Neural cell (in vitro differentiated cells): Measurements from ENCODE around the gene ANP32B. TPM values are rescaled to one million over a fixed set of nuclear protein-coding genes. Genes with fewer than 3 reads are reported as not detected.
A peak's percentile ranks its signal among the peaks of the same experiment; 100 is the strongest.

Experiments used
- H2AFZ ChIP-seq: fragments of 200-600, 300-800 bp; sonication (generic), shearing (Covaris generic); 2 replicates; pipeline ENCODE4 v1.6.0; 2014; ENCODE audit warnings: low read depth, mild to moderate bottlenecking, antibody characterized with exemption, low read length, moderate library complexity
- H3F3A ChIP-seq: fragments of 200-600 bp; shearing (Covaris generic); 2 replicates; pipeline ENCODE4 v1.6.1; 2016; ENCODE audit warnings: mild to moderate bottlenecking, moderate library complexity, mixed read lengths, antibody characterized with exemption, low read length; ENCODE audit not compliant: insufficient read depth, poor library complexity, severe bottlenecking
- H3K27ac ChIP-seq: fragments of 200-600, 300-800 bp; sonication (generic), shearing (Covaris generic); 2 replicates; pipeline ENCODE4 v1.5.1; 2014; ENCODE audit warnings: mild to moderate bottlenecking, low read length, moderate library complexity
- H3K27me3 ChIP-seq: fragments of 300-800, 200-600 bp; sonication (generic), shearing (Covaris generic); 2 replicates; pipeline ENCODE4 v1.6.0; 2014; ENCODE audit warnings: mild to moderate bottlenecking, low read depth, low read length, moderate library complexity; ENCODE audit not compliant: insufficient read depth
- H3K36me3 ChIP-seq: fragments of 300-800, 200-600 bp; sonication (generic), shearing (Covaris generic); 2 replicates; pipeline ENCODE4 v1.5.1; 2014; ENCODE audit warnings: mild to moderate bottlenecking, antibody characterized with exemption, low read length, moderate library complexity; ENCODE audit not compliant: insufficient read depth
- H3K4me2 ChIP-seq: fragments of 300-800, 200-600 bp; sonication (generic), shearing (Covaris generic); 2 replicates; pipeline ENCODE4 v1.6.0; 2014; ENCODE audit warnings: mild to moderate bottlenecking, low read length
- H3K4me3 ChIP-seq: fragments of 300-800, 200-600 bp; sonication (generic), shearing (Covaris generic); 2 replicates; pipeline ENCODE4 v1.5.1; 2014; ENCODE audit warnings: mild to moderate bottlenecking, low read length, moderate library complexity
- H3K79me2 ChIP-seq: fragments of 200-600 bp; shearing (Covaris generic); replicated peaks from 2 replicates; pipeline ENCODE4 v1.6.0; 2014; ENCODE audit warnings: mild to moderate bottlenecking, low read length, moderate library complexity; ENCODE audit not compliant: insufficient read depth
- H3K9ac ChIP-seq: fragments of 300-800, 200-600 bp; sonication (generic), shearing (Covaris generic); 2 replicates; pipeline ENCODE4 v1.6.1; 2016; ENCODE audit warnings: mild to moderate bottlenecking, low read length, mixed read lengths
- H3K9me2 ChIP-seq: fragments of 200-600 bp; shearing (Covaris generic); 2 replicates; pipeline ENCODE4 v1.6.1; 2016; ENCODE audit warnings: mild to moderate bottlenecking, low read length, mixed read lengths; ENCODE audit not compliant: insufficient read depth
- H3K9me3 ChIP-seq: fragments of 200-600, 300-800 bp; sonication (generic), shearing (Covaris generic); 2 replicates; pipeline ENCODE4 v1.6.1; 2016; ENCODE audit warnings: mild to moderate bottlenecking, mixed run types, low read length, moderate library complexity, mixed read lengths
- H4K20me1 ChIP-seq: fragments of 200-600 bp; shearing (Covaris generic); 2 replicates; pipeline ENCODE4 v1.6.1; 2016; ENCODE audit warnings: mild to moderate bottlenecking, mixed run types; ENCODE audit not compliant: insufficient read depth
- EP300 ChIP-seq: fragments of 450-650 bp; conservative IDR thresholded peaks from 2 replicates; pipeline ENCODE4 v1.6.1; 2014; ENCODE audit warnings: antibody characterized with exemption, mild to moderate bottlenecking, moderate library complexity; ENCODE audit not compliant: poor library complexity, severe bottlenecking
- EZH2 ChIP-seq: fragments of 200-600, 300-800 bp; shearing (Covaris generic), sonication (generic); IDR thresholded peaks from 2 replicates; pipeline ENCODE4 v1.6.1; 2014; ENCODE audit warnings: antibody characterized with exemption, low read length, borderline replicate concordance, mild to moderate bottlenecking; ENCODE audit not compliant: insufficient read depth, poor library complexity, severe bottlenecking
- MXI1 ChIP-seq: fragments of 450-650 bp; conservative IDR thresholded peaks from 2 replicates; pipeline ENCODE4 v1.6.1; 2014; ENCODE audit warnings: antibody characterized with exemption, mild to moderate bottlenecking; ENCODE audit not compliant: poor library complexity, severe bottlenecking
- POLR2AphosphoS5 ChIP-seq: IDR thresholded peaks from 2 replicates; pipeline ENCODE4 v1.6.1; 2012
- RAD21 ChIP-seq: fragments of 450-650 bp; conservative IDR thresholded peaks from 2 replicates; pipeline ENCODE4 v1.6.1; 2014; ENCODE audit warnings: antibody characterized with exemption, mild to moderate bottlenecking, moderate library complexity
- REST ChIP-seq: IDR thresholded peaks from 2 replicates; pipeline ENCODE4 v1.6.1; 2012; ENCODE audit warnings: borderline replicate concordance
- SMC3 ChIP-seq: fragments of 450-650 bp; conservative IDR thresholded peaks from 2 replicates; pipeline ENCODE4 v1.6.1; 2014; ENCODE audit warnings: antibody characterized with exemption, mild to moderate bottlenecking, moderate library complexity; ENCODE audit not compliant: poor library complexity
- TAF1 ChIP-seq: IDR thresholded peaks from 2 replicates; pipeline ENCODE4 v1.6.1; 2012; ENCODE audit warnings: low read depth
- polyA plus RNA-seq: library from polyadenylated mRNA; depleted of rRNA; stranded (reverse); fragments of >200 nt; gene quantifications from 2 replicates; pipeline ENCODE4 v1.2.3, GENCODE V29; 2014
- TF ChIP-seq, protein P1 (sequence below): fragments of 450-650 bp; IDR thresholded peaks from 2 replicates; pipeline ENCODE4 v1.5.1; 2014; ENCODE audit warnings: antibody characterized with exemption, mild to moderate bottlenecking, moderate library complexity; ENCODE audit not compliant: poor library complexity, severe bottlenecking

The ANP32B gene
- polyA plus RNA-seq, 1 donor from 2014 or later = 4.1 TPM

DNA sequence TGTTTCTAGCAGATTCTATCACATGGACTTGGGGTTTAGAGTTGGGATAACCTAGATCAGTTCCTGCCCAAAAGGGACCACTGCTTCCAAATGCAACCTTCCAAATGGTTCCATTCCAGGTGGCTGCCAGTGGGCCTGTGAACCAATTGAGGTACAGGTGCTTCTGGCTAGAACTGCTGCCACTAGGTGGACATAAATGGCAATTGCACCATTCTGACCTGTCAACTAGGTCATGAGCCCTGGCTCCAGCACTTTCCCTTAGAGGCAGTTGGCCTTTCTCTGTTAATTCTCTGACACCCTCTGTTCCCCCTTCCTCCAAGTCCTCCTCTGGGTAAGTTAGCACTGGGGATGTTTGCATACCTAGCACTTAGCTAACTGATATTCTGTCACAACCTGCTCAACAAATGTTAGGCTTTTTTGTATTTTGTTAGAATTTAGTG lies 28.6 kb upstream of the ANP32B start:
- TF ChIP-seq MXI1 (no peak), TAF1 (no peak), EP300 (no peak), SMC3 (peak; percentile 86), RAD21 (peak; percentile 73), POLR2AphosphoS5 (no peak), EZH2 (no peak), REST (no peak)
- TF ChIP-seq, protein P1, sequence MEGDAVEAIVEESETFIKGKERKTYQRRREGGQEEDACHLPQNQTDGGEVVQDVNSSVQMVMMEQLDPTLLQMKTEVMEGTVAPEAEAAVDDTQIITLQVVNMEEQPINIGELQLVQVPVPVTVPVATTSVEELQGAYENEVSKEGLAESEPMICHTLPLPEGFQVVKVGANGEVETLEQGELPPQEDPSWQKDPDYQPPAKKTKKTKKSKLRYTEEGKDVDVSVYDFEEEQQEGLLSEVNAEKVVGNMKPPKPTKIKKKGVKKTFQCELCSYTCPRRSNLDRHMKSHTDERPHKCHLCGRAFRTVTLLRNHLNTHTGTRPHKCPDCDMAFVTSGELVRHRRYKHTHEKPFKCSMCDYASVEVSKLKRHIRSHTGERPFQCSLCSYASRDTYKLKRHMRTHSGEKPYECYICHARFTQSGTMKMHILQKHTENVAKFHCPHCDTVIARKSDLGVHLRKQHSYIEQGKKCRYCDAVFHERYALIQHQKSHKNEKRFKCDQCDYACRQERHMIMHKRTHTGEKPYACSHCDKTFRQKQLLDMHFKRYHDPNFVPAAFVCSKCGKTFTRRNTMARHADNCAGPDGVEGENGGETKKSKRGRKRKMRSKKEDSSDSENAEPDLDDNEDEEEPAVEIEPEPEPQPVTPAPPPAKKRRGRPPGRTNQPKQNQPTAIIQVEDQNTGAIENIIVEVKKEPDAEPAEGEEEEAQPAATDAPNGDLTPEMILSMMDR = peak; percentile 76
- H3K4me3 ChIP-seq = no peak overlapping the region
- no peaks in the 10 kb centered on the region for H3K9me3 ChIP-seq
- H3F3A ChIP-seq = no peaks in the 10 kb centered on the region
- H4K20me1 ChIP-seq = no peaks in the 10 kb centered on the region
- H3K4me2 ChIP-seq = no peak overlapping the region
- no peaks in the 10 kb centered on the region for H3K36me3 ChIP-seq
- no peak overlapping the region for H3K9ac ChIP-seq
- H3K79me2 ChIP-seq = no peaks in the 10 kb centered on the region
- no peaks in the 10 kb centered on the region for H3K27me3 ChIP-seq
- H3K9me2 ChIP-seq = no peaks in the 10 kb centered on the region
- no peak overlapping the region for H2AFZ ChIP-seq
- H3K27ac ChIP-seq = no peak overlapping the region

DNA sequence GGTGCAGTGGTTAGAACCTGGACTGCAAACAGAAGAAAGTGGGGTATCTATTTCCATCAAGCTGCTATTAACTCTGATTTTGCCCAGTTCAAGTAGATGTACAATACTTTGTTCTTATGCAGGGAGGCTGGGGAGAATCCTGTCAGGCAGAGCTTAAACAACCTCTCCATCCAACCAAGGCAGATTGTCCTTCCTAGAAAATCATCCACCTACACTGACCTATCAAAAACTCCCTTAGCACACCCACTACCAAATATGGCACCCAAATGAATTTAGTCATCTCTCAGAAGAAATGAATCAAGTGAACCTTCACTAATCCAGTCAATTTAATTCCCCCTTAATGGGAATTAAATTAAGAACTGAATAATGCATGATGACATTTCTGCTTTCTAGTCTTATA lies 26.8 kb upstream of the ANP32B start:
- no peak overlapping the region for H3K4me2 ChIP-seq
- H3K9me3 ChIP-seq = no peaks in the 10 kb centered on the region
- no peaks in the 10 kb centered on the region for H3K27me3 ChIP-seq
- H3K36me3 ChIP-seq = no peaks in the 10 kb centered on the region
- no peak for TF ChIP-seq REST
- no peak for TF ChIP-seq MXI1
- TF ChIP-seq SMC3 = no peak
- no peak for TF ChIP-seq EP300
- TF ChIP-seq RAD21 = no peak
- TF ChIP-seq EZH2 = no peak
- no peak for TF ChIP-seq TAF1
- TF ChIP-seq, protein P1 = no peak
- no peak for TF ChIP-seq POLR2AphosphoS5
- no peaks in the 10 kb centered on the region for H3K79me2 ChIP-seq
- no peak overlapping the region for H3K9ac ChIP-seq
- no peaks in the 10 kb centered on the region for H3K9me2 ChIP-seq
- H4K20me1 ChIP-seq = no peaks in the 10 kb centered on the region
- H3K4me3 ChIP-seq = no peak overlapping the region
- H3F3A ChIP-seq = no peaks in the 10 kb centered on the region
- H2AFZ ChIP-seq = no peak overlapping the region
- H3K27ac ChIP-seq = no peak overlapping the region
